WTC11 (cell line): ENCODE data around the gene MOB4. TPM values are rescaled to one million over a fixed set of nuclear protein-coding genes. Genes with fewer than 3 reads are reported as not detected.

Experiments
- CREB1 ChIP-seq: sonication (generic); formaldehyde crosslinking; IDR thresholded peaks from 2 replicates; pipeline ENCODE4 v1.8.0; 2023; ENCODE audit warnings: mild to moderate bottlenecking, missing genetic modification reagents
- ESRRA ChIP-seq: sonication (generic); formaldehyde crosslinking; IDR thresholded peaks from 2 replicates; pipeline ENCODE4 v1.8.1; 2022; ENCODE audit warnings: mild to moderate bottlenecking, missing genetic modification reagents, borderline replicate concordance
- ETV6 ChIP-seq: sonication (generic); formaldehyde crosslinking; IDR thresholded peaks from 2 replicates; pipeline ENCODE4 v1.8.1; 2022; ENCODE audit warnings: mild to moderate bottlenecking, missing genetic modification reagents
- KAT7 ChIP-seq: sonication (generic); formaldehyde crosslinking; IDR thresholded peaks from 2 replicates; pipeline ENCODE4 v1.8.1; 2023; ENCODE audit warnings: missing genetic modification reagents, mild to moderate bottlenecking, borderline replicate concordance
- NFATC4 ChIP-seq: fragments of 250-450 bp; sonication (Bioruptor Pico); IDR thresholded peaks from 2 replicates; pipeline ENCODE4 v1.9.0; 2021; ENCODE audit warnings: mild to moderate bottlenecking
- NR1H2 ChIP-seq: sonication (generic); formaldehyde crosslinking; IDR thresholded peaks from 2 replicates; pipeline ENCODE4 v1.9.0; 2021; ENCODE audit warnings: mild to moderate bottlenecking, moderate library complexity, missing genetic modification reagents
- NR3C1 ChIP-seq: sonication (generic); formaldehyde crosslinking; conservative IDR thresholded peaks from 2 replicates; pipeline ENCODE4 v1.8.1; 2023; ENCODE audit warnings: low read depth, mild to moderate bottlenecking, missing genetic modification reagents
- RELA ChIP-seq: sonication (generic); formaldehyde crosslinking; IDR thresholded peaks from 2 replicates; pipeline ENCODE4 v1.8.1; 2022; ENCODE audit warnings: missing genetic modification reagents, mild to moderate bottlenecking, borderline replicate concordance
- SMAD3 ChIP-seq: sonication (generic); formaldehyde crosslinking; IDR thresholded peaks from 2 replicates; pipeline ENCODE4 v1.8.0; 2022; ENCODE audit warnings: missing genetic modification reagents, mild to moderate bottlenecking, borderline replicate concordance
- SOX15 ChIP-seq: fragments of 250-450 bp; sonication (Bioruptor Pico); IDR thresholded peaks from 2 replicates; pipeline ENCODE4 v1.9.0; 2021; ENCODE audit warnings: mild to moderate bottlenecking
- SP1 ChIP-seq: sonication (generic); formaldehyde crosslinking; conservative IDR thresholded peaks from 2 replicates; pipeline ENCODE4 v1.8.1; 2022; ENCODE audit warnings: missing genetic modification reagents
- ZNF121 ChIP-seq: sonication (generic); formaldehyde crosslinking; IDR thresholded peaks from 2 replicates; pipeline ENCODE4 v1.8.0; 2023; ENCODE audit warnings: missing genetic modification reagents
- total RNA-seq: library from RNA; stranded (reverse); gene quantifications from 3 replicates; pipeline ENCODE4 v1.2.3, GENCODE V29; 2021
- TF ChIP-seq, protein P1 (sequence below): fragments of 250-450 bp; sonication (Bioruptor Pico); IDR thresholded peaks from 2 replicates; pipeline ENCODE4 v1.9.0; 2021; ENCODE audit warnings: mild to moderate bottlenecking
- TF ChIP-seq, protein P2 (sequence below): sonication (generic); formaldehyde crosslinking; IDR thresholded peaks from 2 replicates; pipeline ENCODE4 v1.8.1; 2022; ENCODE audit warnings: low read depth, mild to moderate bottlenecking, moderate library complexity, missing genetic modification reagents, borderline replicate concordance
- TF ChIP-seq, protein P3 (sequence below): sonication (generic); formaldehyde crosslinking; IDR thresholded peaks from 2 replicates; pipeline ENCODE4 v1.8.1; 2022; ENCODE audit warnings: missing genetic modification reagents, borderline replicate concordance
- TF ChIP-seq, protein P4 (sequence below): sonication (generic); formaldehyde crosslinking; IDR thresholded peaks from 2 replicates; pipeline ENCODE4 v1.8.0; 2023; ENCODE audit warnings: missing genetic modification reagents, mild to moderate bottlenecking, borderline replicate concordance
- TF ChIP-seq, protein P5 (sequence below): sonication (generic); formaldehyde crosslinking; IDR thresholded peaks from 2 replicates; pipeline ENCODE4 v1.8.1; 2023; ENCODE audit warnings: mild to moderate bottlenecking, missing genetic modification reagents
- TF ChIP-seq, protein P6 (sequence below): fragments of 250-450 bp; sonication (Bioruptor Pico); IDR thresholded peaks from 2 replicates; pipeline ENCODE4 v1.9.0; 2021; ENCODE audit warnings: mild to moderate bottlenecking, borderline replicate concordance
- TF ChIP-seq, protein P7 (sequence below): sonication (generic); formaldehyde crosslinking; conservative IDR thresholded peaks from 2 replicates; pipeline ENCODE4 v1.8.1; 2022; ENCODE audit warnings: mild to moderate bottlenecking, missing genetic modification reagents
- TF ChIP-seq, protein P8 (sequence below): fragments of 250-450 bp; sonication (Bioruptor Pico); IDR thresholded peaks from 2 replicates; pipeline ENCODE4 v1.9.0; 2021; ENCODE audit warnings: mild to moderate bottlenecking

The MOB4 gene
- total RNA-seq, 1 experiment from 2014 or later, result 47.8 TPM

DNA sequence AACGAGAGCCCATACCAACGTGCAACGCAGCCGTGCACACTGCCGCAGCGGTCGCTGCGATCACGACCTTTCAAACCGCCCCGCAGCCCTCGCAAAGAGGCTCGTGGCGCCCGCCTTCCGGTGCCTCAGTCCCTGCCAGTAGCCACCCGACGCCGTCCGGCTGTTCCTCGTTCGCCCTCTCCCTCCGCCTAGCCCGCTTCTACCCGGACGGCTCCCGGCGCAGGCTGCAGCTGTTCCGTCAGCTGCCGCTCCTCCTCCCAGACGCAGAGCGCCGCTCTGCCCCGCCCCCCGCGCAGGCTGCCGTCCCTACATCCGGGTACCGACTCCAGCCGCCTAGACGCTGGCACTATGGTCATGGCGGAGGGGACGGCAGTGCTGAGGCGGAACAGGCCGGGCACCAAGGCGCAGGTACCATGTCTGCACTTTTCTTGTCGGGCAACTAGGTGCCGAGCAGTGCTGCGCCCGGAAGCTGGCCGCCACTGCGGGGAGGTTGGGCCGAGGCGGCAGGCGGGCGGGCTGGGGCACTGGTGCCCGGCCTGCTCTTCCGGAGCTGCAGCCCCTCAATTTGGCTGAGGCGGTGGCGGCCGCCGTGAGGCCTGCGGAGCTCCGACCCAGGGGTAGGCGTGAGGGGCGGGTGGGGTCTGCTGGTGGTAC, at the start of gene MOB4 (continued):
- TF ChIP-seq, protein P1, sequence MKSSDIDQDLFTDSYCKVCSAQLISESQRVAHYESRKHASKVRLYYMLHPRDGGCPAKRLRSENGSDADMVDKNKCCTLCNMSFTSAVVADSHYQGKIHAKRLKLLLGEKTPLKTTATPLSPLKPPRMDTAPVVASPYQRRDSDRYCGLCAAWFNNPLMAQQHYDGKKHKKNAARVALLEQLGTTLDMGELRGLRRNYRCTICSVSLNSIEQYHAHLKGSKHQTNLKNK (CRISPR knock-in tag), result no peak
- TF ChIP-seq NFATC4 (CRISPR knock-in tag), result no peak
- TF ChIP-seq KAT7 (CRISPR knock-in tag), result peak; percentile 99
- peak; percentile 92 for TF ChIP-seq RELA (CRISPR knock-in tag)
- no peak for TF ChIP-seq SOX15 (CRISPR knock-in tag)
- TF ChIP-seq NR1H2 (CRISPR knock-in tag), result no peak
- peak; percentile 24 for TF ChIP-seq CREB1 (CRISPR knock-in tag)
- TF ChIP-seq, protein P2, sequence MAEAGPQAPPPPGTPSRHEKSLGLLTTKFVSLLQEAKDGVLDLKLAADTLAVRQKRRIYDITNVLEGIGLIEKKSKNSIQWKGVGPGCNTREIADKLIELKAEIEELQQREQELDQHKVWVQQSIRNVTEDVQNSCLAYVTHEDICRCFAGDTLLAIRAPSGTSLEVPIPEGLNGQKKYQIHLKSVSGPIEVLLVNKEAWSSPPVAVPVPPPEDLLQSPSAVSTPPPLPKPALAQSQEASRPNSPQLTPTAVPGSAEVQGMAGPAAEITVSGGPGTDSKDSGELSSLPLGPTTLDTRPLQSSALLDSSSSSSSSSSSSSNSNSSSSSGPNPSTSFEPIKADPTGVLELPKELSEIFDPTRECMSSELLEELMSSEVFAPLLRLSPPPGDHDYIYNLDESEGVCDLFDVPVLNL (CRISPR knock-in tag), result peak; percentile 16; the same call in 1 of the 2 replicates
- TF ChIP-seq NR3C1 (CRISPR knock-in tag), result no peak
- TF ChIP-seq, protein P3, sequence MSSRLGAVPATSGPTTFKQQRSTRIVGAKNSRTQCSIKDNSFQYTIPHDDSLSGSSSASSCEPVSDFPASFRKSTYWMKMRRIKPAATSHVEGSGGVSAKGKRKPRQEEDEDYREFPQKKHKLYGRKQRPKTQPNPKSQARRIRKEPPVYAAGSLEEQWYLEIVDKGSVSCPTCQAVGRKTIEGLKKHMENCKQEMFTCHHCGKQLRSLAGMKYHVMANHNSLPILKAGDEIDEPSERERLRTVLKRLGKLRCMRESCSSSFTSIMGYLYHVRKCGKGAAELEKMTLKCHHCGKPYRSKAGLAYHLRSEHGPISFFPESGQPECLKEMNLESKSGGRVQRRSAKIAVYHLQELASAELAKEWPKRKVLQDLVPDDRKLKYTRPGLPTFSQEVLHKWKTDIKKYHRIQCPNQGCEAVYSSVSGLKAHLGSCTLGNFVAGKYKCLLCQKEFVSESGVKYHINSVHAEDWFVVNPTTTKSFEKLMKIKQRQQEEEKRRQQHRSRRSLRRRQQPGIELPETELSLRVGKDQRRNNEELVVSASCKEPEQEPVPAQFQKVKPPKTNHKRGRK (CRISPR knock-in tag), result no peak
- TF ChIP-seq ZNF121 (CRISPR knock-in tag), result no peak
- TF ChIP-seq, protein P4, sequence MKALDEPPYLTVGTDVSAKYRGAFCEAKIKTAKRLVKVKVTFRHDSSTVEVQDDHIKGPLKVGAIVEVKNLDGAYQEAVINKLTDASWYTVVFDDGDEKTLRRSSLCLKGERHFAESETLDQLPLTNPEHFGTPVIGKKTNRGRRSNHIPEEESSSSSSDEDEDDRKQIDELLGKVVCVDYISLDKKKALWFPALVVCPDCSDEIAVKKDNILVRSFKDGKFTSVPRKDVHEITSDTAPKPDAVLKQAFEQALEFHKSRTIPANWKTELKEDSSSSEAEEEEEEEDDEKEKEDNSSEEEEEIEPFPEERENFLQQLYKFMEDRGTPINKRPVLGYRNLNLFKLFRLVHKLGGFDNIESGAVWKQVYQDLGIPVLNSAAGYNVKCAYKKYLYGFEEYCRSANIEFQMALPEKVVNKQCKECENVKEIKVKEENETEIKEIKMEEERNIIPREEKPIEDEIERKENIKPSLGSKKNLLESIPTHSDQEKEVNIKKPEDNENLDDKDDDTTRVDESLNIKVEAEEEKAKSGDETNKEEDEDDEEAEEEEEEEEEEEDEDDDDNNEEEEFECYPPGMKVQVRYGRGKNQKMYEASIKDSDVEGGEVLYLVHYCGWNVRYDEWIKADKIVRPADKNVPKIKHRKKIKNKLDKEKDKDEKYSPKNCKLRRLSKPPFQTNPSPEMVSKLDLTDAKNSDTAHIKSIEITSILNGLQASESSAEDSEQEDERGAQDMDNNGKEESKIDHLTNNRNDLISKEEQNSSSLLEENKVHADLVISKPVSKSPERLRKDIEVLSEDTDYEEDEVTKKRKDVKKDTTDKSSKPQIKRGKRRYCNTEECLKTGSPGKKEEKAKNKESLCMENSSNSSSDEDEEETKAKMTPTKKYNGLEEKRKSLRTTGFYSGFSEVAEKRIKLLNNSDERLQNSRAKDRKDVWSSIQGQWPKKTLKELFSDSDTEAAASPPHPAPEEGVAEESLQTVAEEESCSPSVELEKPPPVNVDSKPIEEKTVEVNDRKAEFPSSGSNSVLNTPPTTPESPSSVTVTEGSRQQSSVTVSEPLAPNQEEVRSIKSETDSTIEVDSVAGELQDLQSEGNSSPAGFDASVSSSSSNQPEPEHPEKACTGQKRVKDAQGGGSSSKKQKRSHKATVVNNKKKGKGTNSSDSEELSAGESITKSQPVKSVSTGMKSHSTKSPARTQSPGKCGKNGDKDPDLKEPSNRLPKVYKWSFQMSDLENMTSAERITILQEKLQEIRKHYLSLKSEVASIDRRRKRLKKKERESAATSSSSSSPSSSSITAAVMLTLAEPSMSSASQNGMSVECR (CRISPR knock-in tag), result peak; percentile 73; the same call in 1 of the 2 replicates
- TF ChIP-seq, protein P5, sequence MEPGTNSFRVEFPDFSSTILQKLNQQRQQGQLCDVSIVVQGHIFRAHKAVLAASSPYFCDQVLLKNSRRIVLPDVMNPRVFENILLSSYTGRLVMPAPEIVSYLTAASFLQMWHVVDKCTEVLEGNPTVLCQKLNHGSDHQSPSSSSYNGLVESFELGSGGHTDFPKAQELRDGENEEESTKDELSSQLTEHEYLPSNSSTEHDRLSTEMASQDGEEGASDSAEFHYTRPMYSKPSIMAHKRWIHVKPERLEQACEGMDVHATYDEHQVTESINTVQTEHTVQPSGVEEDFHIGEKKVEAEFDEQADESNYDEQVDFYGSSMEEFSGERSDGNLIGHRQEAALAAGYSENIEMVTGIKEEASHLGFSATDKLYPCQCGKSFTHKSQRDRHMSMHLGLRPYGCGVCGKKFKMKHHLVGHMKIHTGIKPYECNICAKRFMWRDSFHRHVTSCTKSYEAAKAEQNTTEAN (CRISPR knock-in tag), result peak; percentile 98
- TF ChIP-seq, protein P6, sequence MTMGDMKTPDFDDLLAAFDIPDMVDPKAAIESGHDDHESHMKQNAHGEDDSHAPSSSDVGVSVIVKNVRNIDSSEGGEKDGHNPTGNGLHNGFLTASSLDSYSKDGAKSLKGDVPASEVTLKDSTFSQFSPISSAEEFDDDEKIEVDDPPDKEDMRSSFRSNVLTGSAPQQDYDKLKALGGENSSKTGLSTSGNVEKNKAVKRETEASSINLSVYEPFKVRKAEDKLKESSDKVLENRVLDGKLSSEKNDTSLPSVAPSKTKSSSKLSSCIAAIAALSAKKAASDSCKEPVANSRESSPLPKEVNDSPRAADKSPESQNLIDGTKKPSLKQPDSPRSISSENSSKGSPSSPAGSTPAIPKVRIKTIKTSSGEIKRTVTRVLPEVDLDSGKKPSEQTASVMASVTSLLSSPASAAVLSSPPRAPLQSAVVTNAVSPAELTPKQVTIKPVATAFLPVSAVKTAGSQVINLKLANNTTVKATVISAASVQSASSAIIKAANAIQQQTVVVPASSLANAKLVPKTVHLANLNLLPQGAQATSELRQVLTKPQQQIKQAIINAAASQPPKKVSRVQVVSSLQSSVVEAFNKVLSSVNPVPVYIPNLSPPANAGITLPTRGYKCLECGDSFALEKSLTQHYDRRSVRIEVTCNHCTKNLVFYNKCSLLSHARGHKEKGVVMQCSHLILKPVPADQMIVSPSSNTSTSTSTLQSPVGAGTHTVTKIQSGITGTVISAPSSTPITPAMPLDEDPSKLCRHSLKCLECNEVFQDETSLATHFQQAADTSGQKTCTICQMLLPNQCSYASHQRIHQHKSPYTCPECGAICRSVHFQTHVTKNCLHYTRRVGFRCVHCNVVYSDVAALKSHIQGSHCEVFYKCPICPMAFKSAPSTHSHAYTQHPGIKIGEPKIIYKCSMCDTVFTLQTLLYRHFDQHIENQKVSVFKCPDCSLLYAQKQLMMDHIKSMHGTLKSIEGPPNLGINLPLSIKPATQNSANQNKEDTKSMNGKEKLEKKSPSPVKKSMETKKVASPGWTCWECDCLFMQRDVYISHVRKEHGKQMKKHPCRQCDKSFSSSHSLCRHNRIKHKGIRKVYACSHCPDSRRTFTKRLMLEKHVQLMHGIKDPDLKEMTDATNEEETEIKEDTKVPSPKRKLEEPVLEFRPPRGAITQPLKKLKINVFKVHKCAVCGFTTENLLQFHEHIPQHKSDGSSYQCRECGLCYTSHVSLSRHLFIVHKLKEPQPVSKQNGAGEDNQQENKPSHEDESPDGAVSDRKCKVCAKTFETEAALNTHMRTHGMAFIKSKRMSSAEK, result no peak; the same call in 1 of the 2 replicates
- TF ChIP-seq, protein P7, sequence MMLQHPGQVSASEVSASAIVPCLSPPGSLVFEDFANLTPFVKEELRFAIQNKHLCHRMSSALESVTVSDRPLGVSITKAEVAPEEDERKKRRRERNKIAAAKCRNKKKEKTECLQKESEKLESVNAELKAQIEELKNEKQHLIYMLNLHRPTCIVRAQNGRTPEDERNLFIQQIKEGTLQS (CRISPR knock-in tag), result 0 out of 2 replicates have a peak, but pooled peaks have one; percentile 9
- TF ChIP-seq ESRRA (CRISPR knock-in tag), result peak; percentile 80
- peak; percentile 92 for TF ChIP-seq SMAD3 (CRISPR knock-in tag)
- TF ChIP-seq, protein P8, sequence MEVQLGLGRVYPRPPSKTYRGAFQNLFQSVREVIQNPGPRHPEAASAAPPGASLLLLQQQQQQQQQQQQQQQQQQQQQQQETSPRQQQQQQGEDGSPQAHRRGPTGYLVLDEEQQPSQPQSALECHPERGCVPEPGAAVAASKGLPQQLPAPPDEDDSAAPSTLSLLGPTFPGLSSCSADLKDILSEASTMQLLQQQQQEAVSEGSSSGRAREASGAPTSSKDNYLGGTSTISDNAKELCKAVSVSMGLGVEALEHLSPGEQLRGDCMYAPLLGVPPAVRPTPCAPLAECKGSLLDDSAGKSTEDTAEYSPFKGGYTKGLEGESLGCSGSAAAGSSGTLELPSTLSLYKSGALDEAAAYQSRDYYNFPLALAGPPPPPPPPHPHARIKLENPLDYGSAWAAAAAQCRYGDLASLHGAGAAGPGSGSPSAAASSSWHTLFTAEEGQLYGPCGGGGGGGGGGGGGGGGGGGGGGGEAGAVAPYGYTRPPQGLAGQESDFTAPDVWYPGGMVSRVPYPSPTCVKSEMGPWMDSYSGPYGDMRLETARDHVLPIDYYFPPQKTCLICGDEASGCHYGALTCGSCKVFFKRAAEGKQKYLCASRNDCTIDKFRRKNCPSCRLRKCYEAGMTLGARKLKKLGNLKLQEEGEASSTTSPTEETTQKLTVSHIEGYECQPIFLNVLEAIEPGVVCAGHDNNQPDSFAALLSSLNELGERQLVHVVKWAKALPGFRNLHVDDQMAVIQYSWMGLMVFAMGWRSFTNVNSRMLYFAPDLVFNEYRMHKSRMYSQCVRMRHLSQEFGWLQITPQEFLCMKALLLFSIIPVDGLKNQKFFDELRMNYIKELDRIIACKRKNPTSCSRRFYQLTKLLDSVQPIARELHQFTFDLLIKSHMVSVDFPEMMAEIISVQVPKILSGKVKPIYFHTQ, result no peak
- TF ChIP-seq SP1, result peak; percentile 99
- peak; percentile 97 for TF ChIP-seq ETV6
